ENCODE results near the gene GJB4.

Gene GJB4

DNA sequence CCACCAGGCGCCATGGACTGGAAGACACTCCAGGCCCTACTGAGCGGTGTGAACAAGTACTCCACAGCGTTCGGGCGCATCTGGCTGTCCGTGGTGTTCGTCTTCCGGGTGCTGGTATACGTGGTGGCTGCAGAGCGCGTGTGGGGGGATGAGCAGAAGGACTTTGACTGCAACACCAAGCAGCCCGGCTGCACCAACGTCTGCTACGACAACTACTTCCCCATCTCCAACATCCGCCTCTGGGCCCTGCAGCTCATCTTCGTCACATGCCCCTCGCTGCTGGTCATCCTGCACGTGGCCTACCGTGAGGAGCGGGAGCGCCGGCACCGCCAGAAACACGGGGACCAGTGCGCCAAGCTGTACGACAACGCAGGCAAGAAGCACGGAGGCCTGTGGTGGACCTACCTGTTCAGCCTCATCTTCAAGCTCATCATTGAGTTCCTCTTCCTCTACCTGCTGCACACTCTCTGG lies 25.2 kb downstream of the GJB4 start:
- TF ChIP-seq, protein P1, sequence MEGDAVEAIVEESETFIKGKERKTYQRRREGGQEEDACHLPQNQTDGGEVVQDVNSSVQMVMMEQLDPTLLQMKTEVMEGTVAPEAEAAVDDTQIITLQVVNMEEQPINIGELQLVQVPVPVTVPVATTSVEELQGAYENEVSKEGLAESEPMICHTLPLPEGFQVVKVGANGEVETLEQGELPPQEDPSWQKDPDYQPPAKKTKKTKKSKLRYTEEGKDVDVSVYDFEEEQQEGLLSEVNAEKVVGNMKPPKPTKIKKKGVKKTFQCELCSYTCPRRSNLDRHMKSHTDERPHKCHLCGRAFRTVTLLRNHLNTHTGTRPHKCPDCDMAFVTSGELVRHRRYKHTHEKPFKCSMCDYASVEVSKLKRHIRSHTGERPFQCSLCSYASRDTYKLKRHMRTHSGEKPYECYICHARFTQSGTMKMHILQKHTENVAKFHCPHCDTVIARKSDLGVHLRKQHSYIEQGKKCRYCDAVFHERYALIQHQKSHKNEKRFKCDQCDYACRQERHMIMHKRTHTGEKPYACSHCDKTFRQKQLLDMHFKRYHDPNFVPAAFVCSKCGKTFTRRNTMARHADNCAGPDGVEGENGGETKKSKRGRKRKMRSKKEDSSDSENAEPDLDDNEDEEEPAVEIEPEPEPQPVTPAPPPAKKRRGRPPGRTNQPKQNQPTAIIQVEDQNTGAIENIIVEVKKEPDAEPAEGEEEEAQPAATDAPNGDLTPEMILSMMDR (IDR thresholded peaks at IDR 0.05; ENCODE audit: borderline replicate concordance, insufficient read depth, low read depth, low read length), result no peak
- H3K4me3 ChIP-seq (ENCODE audit: low read depth, low read length), result no peak overlapping the region

DNA sequence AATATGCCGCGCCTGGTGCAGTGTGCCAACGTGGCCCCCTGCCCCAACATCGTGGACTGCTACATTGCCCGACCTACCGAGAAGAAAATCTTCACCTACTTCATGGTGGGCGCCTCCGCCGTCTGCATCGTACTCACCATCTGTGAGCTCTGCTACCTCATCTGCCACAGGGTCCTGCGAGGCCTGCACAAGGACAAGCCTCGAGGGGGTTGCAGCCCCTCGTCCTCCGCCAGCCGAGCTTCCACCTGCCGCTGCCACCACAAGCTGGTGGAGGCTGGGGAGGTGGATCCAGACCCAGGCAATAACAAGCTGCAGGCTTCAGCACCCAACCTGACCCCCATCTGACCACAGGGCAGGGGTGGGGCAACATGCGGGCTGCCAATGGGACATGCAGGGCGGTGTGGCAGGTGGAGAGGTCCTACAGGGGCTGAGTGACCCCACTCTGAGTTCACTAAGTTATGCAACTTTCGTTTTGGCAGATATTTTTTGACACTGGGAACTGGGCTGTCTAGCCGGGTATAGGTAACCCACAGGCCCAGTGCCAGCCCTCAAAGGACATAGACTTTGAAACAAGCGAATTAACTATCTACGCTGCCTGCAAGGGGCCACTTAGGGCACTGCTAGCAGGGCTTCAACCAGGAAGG lies 25.8 kb downstream of the GJB4 start:
- TF ChIP-seq, protein P1 (IDR thresholded peaks at IDR 0.05; ENCODE audit: borderline replicate concordance, insufficient read depth, low read depth, low read length), result no peak

DNA sequence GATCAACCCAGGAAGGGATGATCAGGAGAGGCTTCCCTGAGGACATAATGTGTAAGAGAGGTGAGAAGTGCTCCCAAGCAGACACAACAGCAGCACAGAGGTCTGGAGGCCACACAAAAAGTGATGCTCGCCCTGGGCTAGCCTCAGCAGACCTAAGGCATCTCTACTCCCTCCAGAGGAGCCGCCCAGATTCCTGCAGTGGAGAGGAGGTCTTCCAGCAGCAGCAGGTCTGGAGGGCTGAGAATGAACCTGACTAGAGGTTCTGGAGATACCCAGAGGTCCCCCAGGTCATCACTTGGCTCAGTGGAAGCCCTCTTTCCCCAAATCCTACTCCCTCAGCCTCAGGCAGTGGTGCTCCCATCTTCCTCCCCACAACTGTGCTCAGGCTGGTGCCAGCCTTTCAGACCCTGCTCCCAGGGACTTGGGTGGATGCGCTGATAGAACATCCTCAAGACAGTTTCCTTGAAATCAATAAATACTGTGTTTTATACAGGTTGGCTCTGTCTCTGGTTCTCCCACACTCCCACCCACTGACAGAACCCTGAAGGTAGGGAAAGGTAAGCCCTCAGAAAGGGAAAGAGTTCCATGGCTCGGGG lies 26.4 kb downstream of the GJB4 start:
- TF ChIP-seq, protein P1 (IDR thresholded peaks at IDR 0.05; ENCODE audit: borderline replicate concordance, insufficient read depth, low read depth, low read length), result no peak
- H3K4me3 ChIP-seq (ENCODE audit: low read depth, low read length), result no peak overlapping the region

More for the DNA sequence above, 25.8 kb downstream of the GJB4 start:
- H3K4me3 ChIP-seq (ENCODE audit: low read depth, low read length), result no peak overlapping the region

DNA sequence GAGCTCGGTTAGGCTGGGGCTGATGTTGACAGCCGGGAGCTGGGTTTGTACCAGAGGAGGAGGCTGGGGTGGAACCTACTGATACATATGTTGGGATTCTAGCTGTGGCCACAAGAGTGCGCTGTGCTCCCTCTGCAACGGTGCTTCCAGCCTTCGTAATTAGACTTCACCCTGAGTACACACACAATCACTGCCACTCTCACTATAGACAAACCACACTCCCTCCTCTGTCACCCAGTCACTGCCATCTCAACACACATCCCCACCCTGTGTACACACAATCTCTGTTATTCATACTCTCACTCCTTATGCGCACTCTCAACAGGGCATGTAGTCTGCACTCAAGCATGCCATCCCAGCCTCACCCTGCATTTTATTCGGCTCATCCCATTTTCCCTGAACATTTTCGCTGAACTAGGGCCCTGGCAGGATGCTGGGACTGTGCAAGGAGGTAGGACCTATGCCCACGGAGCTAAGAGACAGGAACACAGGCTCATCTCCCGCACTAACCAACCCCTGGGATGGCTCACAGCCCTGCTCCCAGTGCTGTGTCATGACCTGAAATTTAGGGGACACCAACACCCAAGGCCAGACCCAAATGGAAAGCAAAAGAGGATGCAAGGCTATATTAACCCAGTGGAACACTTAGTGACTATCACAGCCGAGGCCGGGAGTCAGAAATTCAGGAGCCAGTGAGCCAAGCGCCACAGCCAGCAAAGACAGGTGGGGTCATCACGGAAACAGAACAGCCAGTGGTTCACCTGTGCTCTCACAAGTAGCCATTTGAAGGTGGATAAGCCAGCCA lies 27.2 kb downstream of the GJB4 start:
- TF ChIP-seq, protein P1 (IDR thresholded peaks at IDR 0.05; ENCODE audit: borderline replicate concordance, insufficient read depth, low read depth, low read length), result peak; percentile 87
- H3K4me3 ChIP-seq (ENCODE audit: low read depth, low read length), result no peak overlapping the region

DNA sequence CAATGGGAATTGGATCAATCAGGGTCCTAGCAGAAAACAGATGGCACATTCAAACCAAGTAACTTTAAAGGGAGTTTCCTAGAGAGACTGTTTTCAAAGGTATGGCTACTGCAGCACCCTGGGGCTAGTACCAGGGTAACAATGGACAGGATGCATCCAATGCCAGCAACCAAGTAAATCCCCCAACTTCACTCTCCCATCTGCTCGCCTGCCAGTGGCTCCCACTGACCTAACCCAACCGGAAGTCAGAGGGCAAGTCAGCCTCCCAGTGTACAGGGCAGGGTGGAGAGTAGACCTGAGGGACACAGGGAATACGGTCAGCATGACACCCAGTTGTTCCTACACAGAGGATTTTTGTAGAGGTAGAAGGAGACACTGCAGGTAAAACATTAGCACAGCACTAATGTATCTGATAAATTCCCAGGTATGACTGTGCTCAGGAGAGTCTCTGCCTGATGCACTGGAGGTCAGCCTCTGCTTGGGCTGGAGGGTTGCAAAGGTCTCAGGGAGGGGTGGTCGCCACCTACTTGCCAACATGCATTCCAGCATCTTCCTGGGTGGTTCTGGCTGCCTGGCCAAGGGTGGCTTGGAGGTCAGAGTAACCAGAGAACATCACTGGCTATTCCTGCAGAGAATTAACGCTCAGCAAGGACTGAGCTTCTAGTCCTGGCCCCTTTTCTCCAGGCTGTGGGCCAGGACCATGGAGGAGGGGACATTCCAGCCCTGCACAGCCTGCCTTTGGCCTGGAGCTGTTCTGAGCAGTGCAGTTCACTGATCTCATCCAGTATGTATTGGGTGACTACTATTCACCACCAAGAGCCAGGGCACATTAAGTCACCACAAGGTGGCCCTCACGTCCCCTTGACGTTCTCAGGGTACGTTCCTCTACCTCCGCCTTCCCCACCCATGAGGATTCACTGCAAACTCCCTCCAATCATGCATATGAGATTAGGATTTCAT lies 28.2 kb downstream of the GJB4 start:
- TF ChIP-seq, protein P1 (IDR thresholded peaks at IDR 0.05; ENCODE audit: borderline replicate concordance, insufficient read depth, low read depth, low read length), result peak; percentile 36; the same call in 1 of the 2 replicates
- no peak overlapping the region for H3K4me3 ChIP-seq (ENCODE audit: low read depth, low read length)

DNA sequence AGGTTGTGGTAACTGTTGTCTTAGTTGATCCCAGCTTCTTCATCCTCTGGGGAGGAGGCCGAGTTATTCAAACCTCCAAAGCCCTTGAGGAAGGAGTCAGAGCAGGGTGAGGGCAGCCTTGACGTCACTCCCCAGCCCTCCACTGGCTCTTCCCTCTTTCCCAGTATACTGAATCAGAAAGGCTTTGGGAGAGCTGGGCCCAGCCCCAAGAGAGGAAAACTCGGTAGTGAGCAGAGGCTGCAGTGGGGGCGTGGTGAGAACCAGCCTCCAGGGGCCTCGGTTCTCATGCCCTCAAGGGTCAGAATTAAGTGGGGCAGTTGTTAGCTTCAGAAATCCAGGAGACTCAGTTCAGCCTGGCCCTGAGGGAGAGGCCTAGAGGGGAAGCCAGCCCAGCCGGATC lies 31.4 kb downstream of the GJB4 start:
- TF ChIP-seq, protein P1 (IDR thresholded peaks at IDR 0.05; ENCODE audit: borderline replicate concordance, insufficient read depth, low read depth, low read length), result no peak
- H3K4me3 ChIP-seq (ENCODE audit: low read depth, low read length), result no peak overlapping the region

Data from GM12875 (cell line).